B cell (primary cell): Measurements from ENCODE around the gene CTLA4. TPM values are rescaled to one million over a fixed set of nuclear protein-coding genes. Genes with fewer than 3 reads are reported as not detected.

ENCODE experiments used
- ATAC-seq: fragments of 200-7000 bp; cut with Tn5 transposase; one replicate; pipeline ENCODE4 v1.10.0; 2021; ENCODE audit warnings: low read depth, mild to moderate bottlenecking, moderate number of reproducible peaks, moderate library complexity
- CTCF ChIA-PET: fragments of 350-600 bp; sonication (Branson Sonifier 250); formaldehyde crosslinking; loops from one replicate; lab custom pipeline; 2021; ENCODE audit warnings: antibody characterized with exemption, inconsistent platforms; lab: Charles Lee
- POLR2A ChIA-PET: fragments of 350-600 bp; sonication (Branson Sonifier 250); formaldehyde crosslinking; loops from one replicate; lab custom pipeline; 2021; ENCODE audit warnings: antibody characterized with exemption; lab: Charles Lee
- DNase-seq: peaks from one replicate; pipeline ENCODE4 v3.0.0; 2013
- H2AFZ ChIP-seq: 2 replicates; pipeline ENCODE4 v1.6.1; 2012; ENCODE audit warnings: mild to moderate bottlenecking, low read depth, low read length; ENCODE audit not compliant: insufficient read depth, poor library complexity, severe bottlenecking
- H3K27ac ChIP-seq, 2 donors: 1 replicate in 1 of 2; 2 replicates in 1 of 2; pipeline ENCODE4 v1.5.1; 2012 to 2013; ENCODE audit warnings: low read length in 2 of 2, mild to moderate bottlenecking in 2 of 2, moderate library complexity in 1 of 2
- H3K27me3 ChIP-seq, 4 experiments: fragments of 200-600 bp in 1 of 4; sonication (generic) in 1 of 4; replicated peaks in 1 of 4; 1 replicate in 2 of 4; 2 replicates in 2 of 4; pipeline versions ENCODE4 v1.6.1 to v1.7.0; 2013 to 2016; ENCODE audit warnings: low read length in 3 of 4, mild to moderate bottlenecking in 2 of 4, mixed read lengths in 1 of 4, moderate library complexity in 1 of 4; ENCODE audit not compliant: insufficient read depth in 4 of 4, control insufficient read depth in 3 of 4; ENCODE audit errors: control extremely low read depth in 1 of 4
- H3K36me3 ChIP-seq, 2 experiments: replicated peaks in 1 of 2; 1 replicate in 1 of 2; 2 replicates in 1 of 2; pipeline versions ENCODE4 v1.6.1 to v1.7.1; 2013; ENCODE audit warnings: low read length in 1 of 2; ENCODE audit not compliant: insufficient read depth in 2 of 2, control insufficient read depth in 1 of 2; ENCODE audit errors: control extremely low read depth in 1 of 2, extremely low read depth in 1 of 2
- H3K4me1 ChIP-seq, 2 donors: fragments of 200-600 bp in 1 of 2; sonication (generic) in 1 of 2; 1 replicate in 1 of 2; 2 replicates in 1 of 2; pipeline versions ENCODE4 v1.5.1 to v1.6.1; 2013 to 2017; ENCODE audit warnings: low read length in 2 of 2; ENCODE audit not compliant: control insufficient read depth in 2 of 2, insufficient read depth in 2 of 2
- H3K4me2 ChIP-seq: replicated peaks from 2 replicates; pipeline ENCODE3; 2012; ENCODE audit warnings: mild to moderate bottlenecking, low read depth, low read length; ENCODE audit not compliant: poor library complexity, severe bottlenecking
- H3K4me3 ChIP-seq, 5 experiments: fragments of 200-600 bp in 1 of 5; sonication (generic) in 1 of 5; 1 replicate in 3 of 5; 2 replicates in 2 of 5; pipeline versions ENCODE4 v1.5.1 to v1.7.0; 2011 to 2016; ENCODE audit warnings: low read length in 4 of 5, mild to moderate bottlenecking in 4 of 5, low read depth in 2 of 5, control low read depth in 1 of 5, moderate library complexity in 1 of 5; ENCODE audit not compliant: insufficient read depth in 1 of 5; ENCODE audit errors: control extremely low read depth in 1 of 5, extremely low read depth in 1 of 5
- H3K79me2 ChIP-seq: fragments of 200-600 bp; sonication (generic); one replicate; pipeline ENCODE4 v1.6.0; 2016; ENCODE audit warnings: low read length; ENCODE audit not compliant: control insufficient read depth, insufficient read depth
- H3K9ac ChIP-seq: fragments of 200-600 bp; sonication (generic); 2 replicates; pipeline ENCODE4 v1.6.1; 2017; ENCODE audit warnings: mild to moderate bottlenecking, low read length, moderate library complexity
- H3K9me3 ChIP-seq, 3 donors: one replicate each; pipeline versions ENCODE4 v1.6.1 to v1.7.1; 2013; ENCODE audit warnings: low read length in 2 of 3; ENCODE audit not compliant: control insufficient read depth in 2 of 3, insufficient read depth in 1 of 3; ENCODE audit errors: control extremely low read depth in 1 of 3
- H4K20me1 ChIP-seq: 2 replicates; pipeline ENCODE4 v1.6.0; 2012; ENCODE audit warnings: mild to moderate bottlenecking, low read length; ENCODE audit not compliant: insufficient read depth, control insufficient read depth, poor library complexity, severe bottlenecking
- H3K27ac Mint-ChIP-seq: one replicate; pipeline ENCODE4 v1.8.0; 2021; ENCODE audit warnings: mixed read lengths
- H3K27me3 Mint-ChIP-seq: one replicate; pipeline ENCODE4 v1.8.0; 2021; ENCODE audit warnings: mixed read lengths
- H3K4me1 Mint-ChIP-seq: one replicate; pipeline ENCODE4 v1.8.0; 2021; ENCODE audit warnings: mixed read lengths
- H3K4me3 Mint-ChIP-seq: one replicate; pipeline ENCODE4 v1.8.0; 2021; ENCODE audit warnings: mixed read lengths
- H3K9me3 Mint-ChIP-seq: one replicate; pipeline ENCODE4 v1.8.0; 2022; ENCODE audit warnings: mixed read lengths; ENCODE audit not compliant: insufficient read depth
- CTCF ChIP-seq: fragments of 200-600 bp; IDR thresholded peaks from one replicate; pipeline ENCODE4 v1.8.0; 2022; ENCODE audit warnings: antibody characterized with exemption, mild to moderate bottlenecking
- EZH2 ChIP-seq: IDR thresholded peaks from 2 replicates; pipeline ENCODE4 v1.6.1; 2012; ENCODE audit warnings: borderline replicate concordance, low read depth, mild to moderate bottlenecking, moderate library complexity, low read length; ENCODE audit not compliant: insufficient read depth, poor library complexity, severe bottlenecking
- WGBS: methylation state at CpG from one replicate; pipeline ENCODE4 v1.1.5; 2013; ENCODE audit warnings: missing lambda C conversion rate; ENCODE audit not compliant: insufficient coverage; 5-methylcytosine and 5-hydroxymethylcytosine counted together
- intact Hi-C: fragments of 100-400 bp; cut with micrococcal nuclease; formaldehyde crosslinking; loops from one replicate; pipeline ENCODE4 v1.10.0; 2022
- polyA plus RNA-seq: library from polyadenylated mRNA; depleted of rRNA; stranded (reverse); fragments of >200 nt; gene quantifications from 2 replicates; pipeline ENCODE4 v1.2.3, GENCODE V29; 2012
- total RNA-seq, 2 donors: library from RNA; stranded (reverse); fragments of 120-200 nt in 1 of 2; gene quantifications; 1 replicate in 1 of 2; 2 replicates in 1 of 2; pipeline versions ENCODE4 v1.2.3 to v1.2.4, GENCODE V29; 2013 to 2022

The CTLA4 gene
- total and polyA plus RNA-seq, 2 donors (not counting 1 experiment from before 2014, with no cell fraction given) = 0.30 TPM; not detected in 1

- ChIA-PET CTCF (interaction anchor here (1.5 kb wide), 1 partner anchor 7 kb away, joined by 3 read pairs; no protein-coding TSS in a partner anchor), POLR2A (no interaction called here)
- H3K9ac ChIP-seq = no peak overlapping the region
- intact Hi-C loops = no loop called here
- TF ChIP-seq EZH2 = no peak
- TF ChIP-seq CTCF = no peak
- Mint-ChIP-seq H3K27me3 (peaks cover 45% of the 10 kb centered on the region), H3K4me3 (no peak overlapping the region), H3K27ac (no peak overlapping the region), H3K9me3 (no peaks in the 10 kb centered on the region), H3K4me1 (no peaks in the 10 kb centered on the region)
- no peak overlapping the region for H3K4me3 ChIP-seq
- H3K27me3 ChIP-seq = peaks cover 0 to 6% (median 4%) of the 10 kb centered on the region in 4 experiments
- DNase-seq (no peak), ATAC-seq (no peak)
- 97% methylated on average over 7 of the region's 8 CpGs for WGBS
- no peaks in the 10 kb centered on the region for H3K79me2 ChIP-seq
- no peak overlapping the region for H3K4me2 ChIP-seq
- H4K20me1 ChIP-seq = no peaks in the 10 kb centered on the region
- H3K27ac ChIP-seq = no peak overlapping the region
- no peak overlapping the region for H2AFZ ChIP-seq
- no peaks in the 10 kb centered on the region for H3K9me3 ChIP-seq
- H3K4me1 ChIP-seq = no peaks in the 10 kb centered on the region
- no peaks in the 10 kb centered on the region for H3K36me3 ChIP-seq
These were observed 21.0 kb upstream of the CTLA4 start for GRCh38 chr2:203846490-203847105.

- Histone ChIP-seq H2AFZ (no peak overlapping the region), H3K9me3 (no peaks in the 10 kb centered on the region), H3K4me2 (no peak overlapping the region), H3K9ac (no peak overlapping the region), H3K27me3 (peaks cover 0 to 5% (median 4%) of the 10 kb centered on the region in 4 experiments), H3K36me3 (no peaks in the 10 kb centered on the region), H4K20me1 (no peaks in the 10 kb centered on the region), H3K27ac (no peak overlapping the region), H3K79me2 (no peaks in the 10 kb centered on the region), H3K4me3 (no peak overlapping the region), H3K4me1 (no peaks in the 10 kb centered on the region)
- no peak overlapping the region for H3K27ac Mint-ChIP-seq
- ChIA-PET POLR2A (no interaction called here), CTCF (no interaction called here)
- DNase-seq = no peak
- WGBS = no CpG with 5 or more reads among the region's 2 CpGs
- H3K4me1 Mint-ChIP-seq = no peaks in the 10 kb centered on the region
- no peak for TF ChIP-seq EZH2
- no peak for TF ChIP-seq CTCF
- no peak overlapping the region for H3K4me3 Mint-ChIP-seq
- intact Hi-C loops = no loop called here
- H3K27me3 Mint-ChIP-seq = peaks cover 35% of the 10 kb centered on the region
- no peak for ATAC-seq
- no peaks in the 10 kb centered on the region for H3K9me3 Mint-ChIP-seq
These were observed 18.6 kb upstream of the CTLA4 start for GRCh38 chr2:203849010-203849409.
